ENCODE results near the gene COL8A2. TPM values are rescaled to one million over a fixed set of nuclear protein-coding genes. Genes with fewer than 3 reads are reported as not detected.

The COL8A2 gene
- total RNA-seq, 4 donors from 2014 or later: 0.61 to 1.6 (median 0.81) TPM

DNA sequence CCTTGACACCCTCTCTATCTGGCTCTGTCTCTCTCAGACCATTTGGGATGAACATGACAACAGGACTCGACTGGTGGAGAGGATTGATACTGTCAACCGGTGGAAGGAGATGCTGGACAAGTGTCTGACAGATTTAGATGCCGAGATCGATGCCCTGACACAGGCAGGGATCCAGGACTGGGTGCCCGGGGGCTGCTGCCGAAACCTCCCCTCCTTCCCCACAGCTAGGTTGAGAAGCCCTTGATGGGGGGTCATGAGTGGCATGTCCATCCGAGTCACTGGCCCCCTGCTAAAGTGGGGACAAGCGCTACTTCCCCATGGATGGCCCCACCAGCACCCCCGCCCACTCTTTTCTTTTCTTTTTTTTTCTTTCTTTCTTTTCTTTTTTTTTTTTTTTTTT is 39.9 kb downstream of the COL8A2 start:
- Histone ChIP-seq H3K27me3 (peaks cover 11 to 44% (median 28%) of the 10 kb centered on the region in 3 donors), H3K4me3 (peak overlapping the region in 1 of 4 donors; percentile 57), H3K27ac (no peak overlapping the region), H3K9me3 (no peaks in the 10 kb centered on the region), H3K36me3 (no peaks in the 10 kb centered on the region), H3K4me1 (peaks cover 8 to 25% of the 10 kb centered on the region in 2 donors)
- in situ Hi-C loops (cut with MboI; ENCODE audit: low sequenced_read_pairs in 4 of 4) (no loop called here), intact Hi-C loops (cut with DNase I; ENCODE audit: low total_unique reads) (no loop called here)
- DNase-seq: no peak
- TF ChIP-seq, protein P1, sequence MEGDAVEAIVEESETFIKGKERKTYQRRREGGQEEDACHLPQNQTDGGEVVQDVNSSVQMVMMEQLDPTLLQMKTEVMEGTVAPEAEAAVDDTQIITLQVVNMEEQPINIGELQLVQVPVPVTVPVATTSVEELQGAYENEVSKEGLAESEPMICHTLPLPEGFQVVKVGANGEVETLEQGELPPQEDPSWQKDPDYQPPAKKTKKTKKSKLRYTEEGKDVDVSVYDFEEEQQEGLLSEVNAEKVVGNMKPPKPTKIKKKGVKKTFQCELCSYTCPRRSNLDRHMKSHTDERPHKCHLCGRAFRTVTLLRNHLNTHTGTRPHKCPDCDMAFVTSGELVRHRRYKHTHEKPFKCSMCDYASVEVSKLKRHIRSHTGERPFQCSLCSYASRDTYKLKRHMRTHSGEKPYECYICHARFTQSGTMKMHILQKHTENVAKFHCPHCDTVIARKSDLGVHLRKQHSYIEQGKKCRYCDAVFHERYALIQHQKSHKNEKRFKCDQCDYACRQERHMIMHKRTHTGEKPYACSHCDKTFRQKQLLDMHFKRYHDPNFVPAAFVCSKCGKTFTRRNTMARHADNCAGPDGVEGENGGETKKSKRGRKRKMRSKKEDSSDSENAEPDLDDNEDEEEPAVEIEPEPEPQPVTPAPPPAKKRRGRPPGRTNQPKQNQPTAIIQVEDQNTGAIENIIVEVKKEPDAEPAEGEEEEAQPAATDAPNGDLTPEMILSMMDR (IDR thresholded peaks at IDR 0.05 in 4 of 5, conservative IDR thresholded peaks at IDR 0.05 in 1 of 5): no peak
- no peak for TF ChIP-seq POLR2A (IDR thresholded peaks at IDR 0.05)
- no peak for ATAC-seq

DNA sequence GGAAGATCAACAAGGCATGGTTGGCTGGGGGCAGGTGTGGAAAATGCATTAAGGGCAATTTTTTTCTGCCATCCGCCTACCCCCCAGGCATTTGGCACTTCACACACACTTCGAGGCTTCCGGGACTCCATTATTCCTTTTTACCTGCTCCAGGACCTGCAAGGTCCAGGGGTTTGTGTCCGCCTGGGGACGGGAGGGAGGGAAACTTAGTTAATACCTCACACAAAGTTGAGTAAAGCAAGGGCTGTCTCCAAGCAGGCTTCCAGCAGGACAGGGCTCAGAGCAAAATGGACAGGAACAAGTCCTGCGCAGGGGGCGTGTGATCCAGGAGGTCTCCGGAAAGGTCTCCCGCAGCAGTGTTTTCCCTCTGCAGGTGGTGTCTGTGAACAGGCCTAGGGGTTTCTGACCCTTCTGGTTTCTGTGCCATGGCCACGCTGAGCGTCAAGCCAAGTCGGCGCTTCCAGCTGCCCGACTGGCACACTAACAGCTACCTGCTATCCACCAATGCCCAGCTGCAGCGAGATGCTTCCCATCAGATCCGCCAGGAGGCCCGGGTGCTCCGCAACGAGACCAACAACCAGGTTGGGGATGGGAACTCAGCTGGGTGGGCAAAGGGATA is 40.4 kb downstream of the COL8A2 start:
- no peak for TF ChIP-seq POLR2A (IDR thresholded peaks at IDR 0.05)
- TF ChIP-seq, protein P1 (IDR thresholded peaks at IDR 0.05 in 4 of 5, conservative IDR thresholded peaks at IDR 0.05 in 1 of 5): no peak
- ATAC-seq: no peak
- in situ Hi-C loops (cut with MboI; ENCODE audit: low sequenced_read_pairs in 4 of 4): no loop called here

GRCh38 chr1:36083635-36084496 is 41.2 kb downstream of the COL8A2 start, which contains the start of gene TEKT2:
Gene TEKT2, plus strand, starts transcription at chr1:36084094. Its CDS starts 828 bp downstream, at chr1:36084922.
- Histone ChIP-seq H3K27me3 (peaks cover 14 to 45% (median 28%) of the 10 kb centered on the region in 3 donors), H3K4me1 (peaks cover 0 to 14% of the 10 kb centered on the region in 2 donors), H3K27ac (no peak within 1 kb of the TSS), H3K36me3 (no peaks in the 10 kb centered on the region), H3K4me3 (peak within 1 kb of the TSS; percentile 16 to 57 (median 48)), H3K9me3 (no peaks in the 10 kb centered on the region)
- ATAC-seq: no peak
- intact Hi-C loops (cut with DNase I; ENCODE audit: low total_unique reads): no loop called here
- no peak for DNase-seq
- TF ChIP-seq, protein P1 (IDR thresholded peaks at IDR 0.05 in 4 of 5, conservative IDR thresholded peaks at IDR 0.05 in 1 of 5): no peak
- no peak for TF ChIP-seq POLR2A (IDR thresholded peaks at IDR 0.05)
- in situ Hi-C loops (cut with MboI; ENCODE audit: low sequenced_read_pairs in 4 of 4): no loop called here

More for the DNA sequence above, 40.4 kb downstream of the COL8A2 start:
- Histone ChIP-seq H3K27me3 (peaks cover 11 to 44% (median 28%) of the 10 kb centered on the region in 3 donors), H3K9me3 (no peaks in the 10 kb centered on the region), H3K36me3 (no peaks in the 10 kb centered on the region), H3K4me3 (peak overlapping the region; percentile 16 to 57 (median 48)), H3K27ac (no peak overlapping the region), H3K4me1 (peaks cover 3 to 20% of the 10 kb centered on the region in 2 donors)
- intact Hi-C loops (cut with DNase I; ENCODE audit: low total_unique reads): no loop called here
- DNase-seq: no peak

- intact Hi-C loops (cut with DNase I; ENCODE audit: low total_unique reads) (no loop called here), in situ Hi-C loops (cut with MboI; ENCODE audit: low sequenced_read_pairs in 4 of 4) (no loop called here)
- Histone ChIP-seq H3K9me3 (no peaks in the 10 kb centered on the region), H3K4me1 (peaks cover 0 to 11% of the 10 kb centered on the region in 2 donors), H3K27ac (no peak overlapping the region), H3K27me3 (peaks cover 14 to 49% (median 28%) of the 10 kb centered on the region in 3 donors), H3K4me3 (no peak overlapping the region), H3K36me3 (no peaks in the 10 kb centered on the region)
- ATAC-seq: no peak
- TF ChIP-seq POLR2A (IDR thresholded peaks at IDR 0.05): no peak
- TF ChIP-seq, protein P1 (IDR thresholded peaks at IDR 0.05 in 4 of 5, conservative IDR thresholded peaks at IDR 0.05 in 1 of 5): no peak
- DNase-seq: no peak
These were observed 41.8 kb downstream of the COL8A2 start for GRCh38 chr1:36083219-36083618.
